OCI-LY3 (cell line): Measurements from ENCODE around the gene RARA.

ENCODE experiments used
- H2AFZ ChIP-seq: fragments of 200-600, 300-600 bp; shearing (Covaris generic); 2 replicates; pipeline ENCODE4 v1.6.0; 2014; ENCODE audit warnings: antibody characterized with exemption, low read depth, low read length
- H3K27ac ChIP-seq: fragments of 200-600, 300-600 bp; sonication (generic); 2 replicates; pipeline ENCODE4 v1.5.1; 2014; ENCODE audit warnings: mild to moderate bottlenecking, low read length, moderate library complexity, mixed read lengths
- H3K27me3 ChIP-seq: fragments of 200-600, 300-600 bp; sonication (generic); 2 replicates; pipeline ENCODE4 v1.6.1; 2014; ENCODE audit warnings: low read depth, low read length, mixed read lengths
- H3K36me3 ChIP-seq: fragments of 200-600, 300-600 bp; sonication (generic); replicated peaks from 2 replicates; pipeline ENCODE3; 2014; ENCODE audit warnings: low read depth, low read length, mixed read lengths
- H3K4me1 ChIP-seq: fragments of 300-600, 200-600 bp; sonication (generic); 2 replicates; pipeline ENCODE4 v1.6.1; 2014; ENCODE audit warnings: low read length, mixed read lengths
- H3K4me2 ChIP-seq: fragments of 200-600, 300-600 bp; sonication (generic); 2 replicates; pipeline ENCODE4 v1.6.1; 2014; ENCODE audit warnings: low read length, mixed read lengths
- H3K4me3 ChIP-seq: fragments of 300-600, 200-600 bp; sonication (generic); 2 replicates; pipeline ENCODE4 v1.5.1; 2014; ENCODE audit warnings: antibody characterized with exemption, mild to moderate bottlenecking, low read length, moderate library complexity
- H3K79me2 ChIP-seq: fragments of 300-600, 200-600 bp; shearing (Covaris generic); 2 replicates; pipeline ENCODE4 v1.6.1; 2014; ENCODE audit warnings: mild to moderate bottlenecking, low read length, mixed read lengths
- H3K9ac ChIP-seq: fragments of 300-600, 200-600 bp; shearing (Covaris generic); 2 replicates; pipeline ENCODE4 v1.6.0; 2014; ENCODE audit warnings: mild to moderate bottlenecking, low read length, moderate library complexity
- H3K9me3 ChIP-seq: fragments of 200-600, 300-600 bp; shearing (Covaris generic); 2 replicates; pipeline ENCODE4 v1.6.1; 2014; ENCODE audit warnings: low read length, mixed read lengths; ENCODE audit not compliant: insufficient read depth
- H4K20me1 ChIP-seq: fragments of 200-600, 300-600 bp; sonication (generic); 2 replicates; pipeline ENCODE4 v1.6.1; 2016; ENCODE audit warnings: low read length, mixed read lengths; ENCODE audit not compliant: insufficient read depth
- CTCF ChIP-seq: fragments of 200-600, 300-600 bp; sonication (generic); IDR thresholded peaks from 2 replicates; pipeline ENCODE4 v1.5.1; 2014; ENCODE audit warnings: antibody characterized with exemption, low read length, low read depth
- EZH2phosphoT487 ChIP-seq: fragments of 200-600 bp; shearing (Covaris generic); IDR thresholded peaks from 2 replicates; pipeline ENCODE4 v1.6.1; 2018; ENCODE audit warnings: antibody characterized with exemption, mixed run types, low read depth

Gene RARA

GRCh38 chr17:40355123-40355803 lies 46.3 kb downstream of the RARA start:
- Histone ChIP-seq H3K9me3 (no peaks in the 10 kb centered on the region), H3K27me3 (no peaks in the 10 kb centered on the region), H3K4me2 (no peak overlapping the region), H3K4me3 (no peak overlapping the region), H2AFZ (no peak overlapping the region), H3K9ac (no peak overlapping the region), H3K36me3 (peaks cover 13% of the 10 kb centered on the region), H4K20me1 (peaks cover 17% of the 10 kb centered on the region), H3K27ac (no peak overlapping the region), H3K79me2 (no peaks in the 10 kb centered on the region), H3K4me1 (peaks cover 15% of the 10 kb centered on the region)
- TF ChIP-seq EZH2phosphoT487 = no peak
- peak; percentile 90 for TF ChIP-seq CTCF

- peaks cover 15% of the 10 kb centered on the region for H3K4me1 ChIP-seq
- H3K27ac ChIP-seq = no peak overlapping the region
- H4K20me1 ChIP-seq = peaks cover 10% of the 10 kb centered on the region
- no peak overlapping the region for H2AFZ ChIP-seq
- peaks cover 13% of the 10 kb centered on the region for H3K36me3 ChIP-seq
- no peaks in the 10 kb centered on the region for H3K27me3 ChIP-seq
- H3K79me2 ChIP-seq = no peaks in the 10 kb centered on the region
- H3K4me2 ChIP-seq = no peak overlapping the region
- TF ChIP-seq EZH2phosphoT487 (no peak), CTCF (no peak)
- no peak overlapping the region for H3K9ac ChIP-seq
- H3K4me3 ChIP-seq = no peak overlapping the region
- H3K9me3 ChIP-seq = no peaks in the 10 kb centered on the region
Observed at GRCh38 chr17:40355804-40356758, 47.1 kb downstream of the RARA start.

- no peak overlapping the region for H3K9ac ChIP-seq
- peaks cover 11% of the 10 kb centered on the region for H3K36me3 ChIP-seq
- H3K27ac ChIP-seq = no peak overlapping the region
- no peaks in the 10 kb centered on the region for H3K9me3 ChIP-seq
- no peaks in the 10 kb centered on the region for H3K79me2 ChIP-seq
- TF ChIP-seq EZH2phosphoT487 (no peak), CTCF (no peak)
- H3K4me1 ChIP-seq = peaks cover 25% of the 10 kb centered on the region
- H3K4me3 ChIP-seq = no peak overlapping the region
- H3K27me3 ChIP-seq = no peaks in the 10 kb centered on the region
- no peak overlapping the region for H3K4me2 ChIP-seq
- peaks cover 5% of the 10 kb centered on the region; the same call in 1 of the 2 replicates for H4K20me1 ChIP-seq
- no peak overlapping the region for H2AFZ ChIP-seq
Observed at GRCh38 chr17:40356990-40357881, 48.3 kb downstream of the RARA start.
